HCT116 (cell line): Measurements from ENCODE around the gene CDCA7. TPM values are rescaled to one million over a fixed set of nuclear protein-coding genes. Genes with fewer than 3 reads are reported as not detected.

Experiments used
- ATAC-seq: fragments of 200-7000 bp; cut with Tn5 transposase; 2 replicates; pipeline ENCODE4 v1.9.1; 2020; ENCODE audit warnings: mild to moderate bottlenecking, moderate library complexity
- BruUV-seq: library from RNA; stranded (reverse); fragments of 400-500 nt; replicated peaks from 2 replicates; lab custom pipeline; 2021; lab: Mats Ljungman, UMichigan
- CTCF ChIA-PET: fragments of 300-600 bp; sonication (Branson Sonifier 250); formaldehyde crosslinking; loops from one replicate; lab custom pipeline; 2021; ENCODE audit warnings: antibody characterized with exemption; lab: Charles Lee
- POLR2A ChIA-PET: fragments of 300-600, 350-600 bp; sonication (Branson Sonifier 250); formaldehyde crosslinking; loops from one replicate; lab custom pipeline; 2021; ENCODE audit warnings: antibody characterized with exemption; lab: Charles Lee
- RAD21 ChIA-PET, 2 experiments: fragments of 300-600 bp; sonication (Branson Sonifier 250); formaldehyde crosslinking; loops; one replicate each; lab custom pipeline; 2023; ENCODE audit warnings: low total read pairs in 2 of 2; ENCODE audit not compliant: uncharacterized antibody in 2 of 2, unreplicated experiment in 2 of 2, low non-redundant PET in 1 of 2; lab: Charles Lee
- DNase-seq: peaks from one replicate; pipeline ENCODE4 v3.0.0-alpha.2; 2010; ENCODE audit warnings: low read depth, low spot score
- H2AFZ ChIP-seq: fragments of 200-600 bp; shearing (Covaris generic), sonication (generic); 2 replicates; pipeline ENCODE4 v1.6.1; 2017; ENCODE audit warnings: low read depth, mixed run types, mixed read lengths, antibody characterized with exemption, low read length; ENCODE audit not compliant: poor library complexity, severe bottlenecking
- H3K27ac ChIP-seq: 2 replicates; pipeline ENCODE4 v1.5.1; 2012; ENCODE audit warnings: low read depth, low read length
- H3K27me3 ChIP-seq: fragments of 200-600 bp; sonication (generic); 2 replicates; pipeline ENCODE4 v1.6.1; 2016; ENCODE audit warnings: mixed run types, low read length, mixed read lengths; ENCODE audit not compliant: insufficient read depth
- H3K36me3 ChIP-seq, 2 experiments: fragments of 200-500 bp in 1 of 2; fragments of 200-600 bp in 1 of 2; sonication (Bioruptor generic) in 1 of 2; sonication (generic) in 1 of 2; 2 replicates each; pipeline versions ENCODE4 v1.5.1 to v1.6.1; 2014 to 2016; ENCODE audit warnings: low read length in 2 of 2, inconsistent platforms in 1 of 2, mixed read lengths in 1 of 2, mixed run types in 1 of 2; ENCODE audit not compliant: insufficient read depth in 2 of 2, control insufficient read depth in 1 of 2
- H3K4me1 ChIP-seq, 2 experiments: fragments of 200-600 bp in 1 of 2; sonication (generic) in 1 of 2; 2 replicates each; pipeline versions ENCODE4 v1.5.1 to v1.6.1; 2012 to 2017; ENCODE audit warnings: low read length in 2 of 2, inconsistent platforms in 1 of 2, mild to moderate bottlenecking in 1 of 2, mixed read lengths in 1 of 2, mixed run types in 1 of 2, moderate library complexity in 1 of 2; ENCODE audit not compliant: insufficient read depth in 2 of 2, control insufficient read depth in 1 of 2
- H3K4me2 ChIP-seq: fragments of 200-600 bp; sonication (generic); 2 replicates; pipeline ENCODE4 v1.6.1; 2017; ENCODE audit warnings: mixed run types, low read length, mixed read lengths
- H3K4me3 ChIP-seq, 2 experiments: fragments of 200-600 bp in 1 of 2; sonication (generic) in 1 of 2; replicated peaks in 1 of 2; 2 replicates each; pipeline ENCODE4 v1.5.1; 2011 to 2016; ENCODE audit warnings: low read length in 2 of 2, control low read depth in 1 of 2, low read depth in 1 of 2, mild to moderate bottlenecking in 1 of 2, mixed read lengths in 1 of 2, mixed run types in 1 of 2
- H3K79me2 ChIP-seq: fragments of 200-600 bp; sonication (generic); 2 replicates; pipeline ENCODE4 v1.6.1; 2017; ENCODE audit warnings: mild to moderate bottlenecking, mixed run types, low read length, moderate library complexity, mixed read lengths; ENCODE audit not compliant: insufficient read depth
- H3K9ac ChIP-seq: fragments of 200-600 bp; sonication (generic); 2 replicates; pipeline ENCODE4 v1.6.1; 2016; ENCODE audit warnings: low read length, mixed read lengths
- H3K9me2 ChIP-seq: fragments of 200-600 bp; sonication (generic), shearing (Covaris generic); 2 replicates; pipeline ENCODE4 v1.6.1; 2017; ENCODE audit warnings: mixed run types, mild to moderate bottlenecking, moderate library complexity; ENCODE audit not compliant: insufficient read depth
- H3K9me3 ChIP-seq, 2 experiments: fragments of 200-500 bp in 1 of 2; fragments of 200-600 bp in 1 of 2; sonication (Bioruptor generic) in 1 of 2; sonication (generic) in 1 of 2; 2 replicates each; pipeline ENCODE4 v1.6.1; 2014 to 2017; ENCODE audit warnings: low read length in 2 of 2, mixed read lengths in 2 of 2, inconsistent platforms in 1 of 2, low read depth in 1 of 2, mild to moderate bottlenecking in 1 of 2, mixed run types in 1 of 2, moderate library complexity in 1 of 2; ENCODE audit not compliant: control insufficient read depth in 1 of 2, insufficient read depth in 1 of 2
- H4K20me1 ChIP-seq: fragments of 200-600 bp; sonication (generic), shearing (Covaris generic); 2 replicates; pipeline ENCODE4 v1.6.1; 2017; ENCODE audit warnings: mixed run types, mild to moderate bottlenecking, moderate library complexity; ENCODE audit not compliant: insufficient read depth
- ATF3 ChIP-seq: IDR thresholded peaks from 2 replicates; pipeline ENCODE4 v1.6.1; 2012
- CBX3 ChIP-seq: IDR thresholded peaks from 2 replicates; pipeline ENCODE4 v1.6.1; 2012; ENCODE audit warnings: low read depth
- CEBPB ChIP-seq: IDR thresholded peaks from 2 replicates; pipeline ENCODE4 v1.6.1; 2012; ENCODE audit warnings: low read depth
- CTCF ChIP-seq, 3 experiments: fragments of 200-600 bp in 1 of 3; sonication (generic) in 1 of 3; IDR thresholded peaks in 2 of 3; conservative IDR thresholded peaks in 1 of 3; 2 replicates each; pipeline ENCODE4 v1.5.1; 2012 to 2017; ENCODE audit warnings: low read depth in 2 of 3, low read length in 2 of 3, antibody characterized with exemption in 1 of 3, borderline replicate concordance in 1 of 3, control low read depth in 1 of 3, mild to moderate bottlenecking in 1 of 3, mixed read lengths in 1 of 3, mixed run types in 1 of 3, moderate library complexity in 1 of 3; ENCODE audit not compliant: insufficient read depth in 1 of 3
- EGR1 ChIP-seq: IDR thresholded peaks from 2 replicates; pipeline ENCODE4 v1.6.1; 2012; ENCODE audit warnings: low read depth
- ELF1 ChIP-seq: IDR thresholded peaks from 2 replicates; pipeline ENCODE4 v1.6.1; 2012; ENCODE audit warnings: low read depth, borderline replicate concordance
- EZH2 ChIP-seq: fragments of 200-600 bp; sonication (generic); IDR thresholded peaks from 2 replicates; pipeline ENCODE4 v1.6.1; 2017; ENCODE audit warnings: antibody characterized with exemption, mixed run types
- FOSL1 ChIP-seq: IDR thresholded peaks from 2 replicates; pipeline ENCODE4 v1.6.1; 2012; ENCODE audit warnings: low read depth
- JUND ChIP-seq: IDR thresholded peaks from 2 replicates; pipeline ENCODE4 v1.6.1; 2012
- MAX ChIP-seq: IDR thresholded peaks from 2 replicates; pipeline ENCODE4 v1.6.1; 2012
- POLR2A ChIP-seq: IDR thresholded peaks from 2 replicates; pipeline ENCODE4 v1.7.0; 2011; ENCODE audit warnings: borderline replicate concordance; ENCODE audit not compliant: insufficient read depth, insufficient read length; ENCODE audit errors: extremely low read depth
- POLR2AphosphoS5 ChIP-seq: IDR thresholded peaks from 2 replicates; pipeline ENCODE4 v1.6.1; 2011; ENCODE audit warnings: mild to moderate bottlenecking, low read depth, low read length, moderate library complexity
- RAD21 ChIP-seq: IDR thresholded peaks from 2 replicates; pipeline ENCODE4 v1.6.1; 2012; ENCODE audit warnings: low read depth, mild to moderate bottlenecking
- REST ChIP-seq: IDR thresholded peaks from 2 replicates; pipeline ENCODE4 v1.6.1; 2012; ENCODE audit warnings: low read depth
- SIN3A ChIP-seq: IDR thresholded peaks from 2 replicates; pipeline ENCODE4 v1.6.1; 2012; ENCODE audit warnings: low read depth
- SP1 ChIP-seq: IDR thresholded peaks from 2 replicates; pipeline ENCODE4 v1.6.1; 2012; ENCODE audit warnings: low read depth
- SRF ChIP-seq: IDR thresholded peaks from 2 replicates; pipeline ENCODE4 v1.6.1; 2012; ENCODE audit warnings: low read depth
- YY1 ChIP-seq: IDR thresholded peaks from 2 replicates; pipeline ENCODE4 v1.6.1; 2011; ENCODE audit warnings: low read length, low read depth, moderate library complexity, mild to moderate bottlenecking; ENCODE audit not compliant: insufficient replicate concordance; ENCODE audit errors: extremely low read depth
- ZFX ChIP-seq: fragments of 450-650 bp; IDR thresholded peaks from 2 replicates; pipeline ENCODE4 v1.6.1; 2017
- ZNF274 ChIP-seq: fragments of 200-500 bp; sonication (Bioruptor generic); IDR thresholded peaks from 2 replicates; pipeline ENCODE4 v1.6.1; 2014; ENCODE audit warnings: mild to moderate bottlenecking, low read depth, low read length, inconsistent platforms
- intact Hi-C: fragments of 100-400 bp; cut with micrococcal nuclease; formaldehyde crosslinking; loops from 2 replicates; pipeline ENCODE4 v1.10.0; 2022
- total RNA-seq: library from RNA; stranded (reverse); gene quantifications from one replicate; pipeline ENCODE4 v1.2.1, GENCODE V29; 2021; ENCODE audit not compliant: unreplicated experiment

CDCA7 gene
- total RNA-seq, 1 experiment from 2014 or later: 57.9 TPM

GRCh38 chr2:173390036-173390435, 35.4 kb downstream of the CDCA7 start:
- TF ChIP-seq ZFX: no peak
- TF ChIP-seq POLR2A: no peak
- no peak for TF ChIP-seq JUND
- TF ChIP-seq EZH2: no peak
- no peak for TF ChIP-seq YY1
- no peak for TF ChIP-seq REST
- TF ChIP-seq ZNF274: no peak
- TF ChIP-seq EGR1: no peak
- no peak for TF ChIP-seq MAX
- TF ChIP-seq CTCF (IDR thresholded peaks at IDR 0.05 in 2 of 3, conservative IDR thresholded peaks at IDR 0.05 in 1 of 3; ENCODE audit: borderline replicate concordance in 1 of 3, insufficient read depth in 1 of 3, low read depth in 2 of 3, low read length in 2 of 3): no peak
- no peak for TF ChIP-seq ELF1
- TF ChIP-seq ATF3: no peak
- TF ChIP-seq SIN3A: no peak
- no peak for TF ChIP-seq CBX3
- no peak for TF ChIP-seq CEBPB
- TF ChIP-seq POLR2AphosphoS5: no peak
- TF ChIP-seq SP1: no peak
- TF ChIP-seq RAD21: no peak
- no peak for TF ChIP-seq FOSL1
- TF ChIP-seq SRF: no peak
- POLR2A ChIA-PET: no interaction called here

More at GRCh38 chr2:173390036-173390435, 35.4 kb downstream of the CDCA7 start:
- Histone ChIP-seq H3K79me2 (no peaks in the 10 kb centered on the region), H3K4me2 (no peak overlapping the region), H3K27ac (no peak overlapping the region), H3K9ac (no peak overlapping the region), H4K20me1 (no peaks in the 10 kb centered on the region), H3K9me3 (no peaks in the 10 kb centered on the region), H3K36me3 (no peaks in the 10 kb centered on the region), H3K9me2 (no peaks in the 10 kb centered on the region), H3K4me1 (no peaks in the 10 kb centered on the region), H3K4me3 (no peak overlapping the region), H2AFZ (no peak overlapping the region), H3K27me3 (no peaks in the 10 kb centered on the region)
- CTCF ChIA-PET: interaction anchor here (1.2 kb wide), 1 partner anchor 12 kb away, joined by 3 read pairs; no protein-coding TSS in a partner anchor
- BruUV-seq: no TSS peak
- RAD21 ChIA-PET: no interaction called here
- intact Hi-C loops: no loop called here
- DNase-seq (no peak), ATAC-seq (no peak)
